Epithelial cell of esophagus (primary cell): Measurements from ENCODE around the gene ISLR.

Source experiments
- DNase-seq: peaks from one replicate; pipeline ENCODE4 v3.0.0; 2010; ENCODE audit warnings: low read depth
- H3K4me3 ChIP-seq: 2 replicates; pipeline ENCODE4 v1.5.1; 2011; ENCODE audit warnings: mild to moderate bottlenecking, low read length, control low read depth
- CTCF ChIP-seq: IDR thresholded peaks from 2 replicates; pipeline ENCODE4 v1.5.1; 2011; ENCODE audit warnings: low read depth, mild to moderate bottlenecking, low read length, control low read depth, inconsistent platforms; ENCODE audit not compliant: insufficient read depth; ENCODE audit errors: missing control alignments

The ISLR gene

GRCh38 chr15:74213858-74214284, 40.4 kb downstream of the ISLR start:
- no peak overlapping the region for H3K4me3 ChIP-seq
- no peak for DNase-seq
- no peak for TF ChIP-seq CTCF

DNA sequence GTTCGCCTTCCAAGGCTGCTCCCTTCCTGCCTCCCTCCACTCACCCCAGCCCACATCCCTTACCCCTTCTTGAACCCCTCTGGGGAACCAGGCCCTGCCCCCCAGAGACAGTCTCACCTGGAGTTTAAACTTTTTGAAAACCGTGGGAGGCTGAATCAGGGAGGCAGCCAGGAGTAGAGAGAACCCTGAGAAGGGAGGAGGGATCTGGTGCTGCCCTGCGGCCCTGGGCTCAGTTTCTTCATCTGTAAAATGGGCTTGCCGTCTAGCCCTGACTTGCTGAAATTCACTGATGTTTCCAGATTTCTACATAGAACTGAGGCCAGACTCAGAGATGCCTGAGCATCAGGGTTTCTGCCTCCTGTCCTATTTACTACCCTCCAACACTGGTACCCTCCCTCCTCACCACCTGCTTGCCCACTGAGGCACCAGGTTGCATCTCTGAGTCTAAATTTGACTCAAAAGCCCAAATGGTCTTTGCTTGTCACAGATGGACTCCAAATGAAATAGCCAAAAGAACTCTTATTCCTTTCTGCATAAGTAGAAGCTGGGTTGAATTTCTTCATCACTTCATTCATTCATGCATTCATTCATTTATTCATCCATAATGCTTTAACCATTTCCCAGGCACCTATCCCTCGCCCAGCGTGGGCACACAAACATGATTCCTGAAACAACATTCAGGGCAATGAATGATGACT, 41.0 kb downstream of the ISLR start:
- no peak overlapping the region for H3K4me3 ChIP-seq
- TF ChIP-seq CTCF, result no peak
- DNase-seq, result no peak

DNA sequence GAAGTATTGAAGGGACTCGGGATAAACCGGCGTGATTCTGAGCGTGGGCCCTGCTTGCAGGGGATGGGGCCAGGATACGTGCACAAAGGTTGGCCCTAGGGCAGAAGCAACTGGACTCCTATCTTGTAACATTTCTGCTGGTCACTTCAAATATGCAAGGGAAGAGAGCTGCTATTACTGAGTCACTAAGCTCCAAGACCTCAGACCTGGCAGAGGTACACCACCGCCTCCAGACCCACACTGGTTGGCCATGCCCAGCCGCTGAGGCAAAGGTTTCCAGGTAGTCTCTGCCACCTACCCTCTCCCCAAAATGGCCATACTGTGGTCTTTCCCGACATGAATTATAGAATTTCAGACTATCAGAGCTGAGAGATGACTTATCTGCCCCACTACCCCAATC, 42.4 kb downstream of the ISLR start:
- H3K4me3 ChIP-seq, result no peak overlapping the region
- DNase-seq, result no peak
- no peak for TF ChIP-seq CTCF

GRCh38 chr15:74216949-74217348, 43.4 kb downstream of the ISLR start:
- no peak for TF ChIP-seq CTCF
- no peak for DNase-seq
- no peak overlapping the region for H3K4me3 ChIP-seq

- no peak for TF ChIP-seq CTCF
- no peak overlapping the region for H3K4me3 ChIP-seq
- no peak for DNase-seq
These were observed 44.7 kb downstream of the ISLR start for GRCh38 chr15:74217907-74218885.

- DNase-seq, result no peak
- no peak overlapping the region for H3K4me3 ChIP-seq
- TF ChIP-seq CTCF, result no peak
These were observed 47.2 kb downstream of the ISLR start for GRCh38 chr15:74220475-74221248.
